OCI-M1 (cell line): Measurements from ENCODE around the gene SLC7A10.

ENCODE experiments used
- DNase-seq: peaks from one replicate; lab custom pipeline; 2025; lab: John Stamatoyannopoulos, UW

Gene SLC7A10

GRCh38 chr19:33254245-33254824 lies 28.7 kb upstream of the SLC7A10 start:
- DNase-seq: no peak

- DNase-seq: no peak
These were observed 27.3 kb upstream of the SLC7A10 start for GRCh38 chr19:33252971-33253370.

- DNase-seq: no peak
These were observed 26.8 kb upstream of the SLC7A10 start for GRCh38 chr19:33252418-33252962.

GRCh38 chr19:33251526-33252090 lies 26.0 kb upstream of the SLC7A10 start:
- DNase-seq: no peak

GRCh38 chr19:33251076-33251475 lies 25.4 kb upstream of the SLC7A10 start:
- no peak for DNase-seq

- DNase-seq: no peak
These were observed 24.9 kb upstream of the SLC7A10 start for GRCh38 chr19:33250500-33250899.

GRCh38 chr19:33249740-33250366 lies 24.2 kb upstream of the SLC7A10 start:
- DNase-seq: no peak

- peak; percentile 42 for DNase-seq
These were observed 23.4 kb upstream of the SLC7A10 start for GRCh38 chr19:33248954-33249613.

- no peak for DNase-seq
These were observed 22.9 kb upstream of the SLC7A10 start for GRCh38 chr19:33248553-33248953.

- DNase-seq: no peak
These were observed 22.5 kb upstream of the SLC7A10 start for GRCh38 chr19:33248104-33248503.

- DNase-seq: no peak
These were observed 21.8 kb upstream of the SLC7A10 start for GRCh38 chr19:33247441-33247819.

- DNase-seq: no peak
These were observed 21.2 kb upstream of the SLC7A10 start for GRCh38 chr19:33246709-33247440.

- DNase-seq: peak; percentile 52
These were observed 20.5 kb upstream of the SLC7A10 start for GRCh38 chr19:33245948-33246708.

GRCh38 chr19:33242911-33243310 lies 17.3 kb upstream of the SLC7A10 start:
- no peak for DNase-seq

- no peak for DNase-seq
These were observed 16.5 kb upstream of the SLC7A10 start for GRCh38 chr19:33242131-33242530.

GRCh38 chr19:33241530-33242101 lies 16.0 kb upstream of the SLC7A10 start:
- peak; percentile 47 for DNase-seq

- no peak for DNase-seq
These were observed 15.5 kb upstream of the SLC7A10 start for GRCh38 chr19:33241091-33241529.

GRCh38 chr19:33240181-33240771 lies 14.6 kb upstream of the SLC7A10 start:
- DNase-seq: no peak

GRCh38 chr19:33239223-33239975 lies 13.7 kb upstream of the SLC7A10 start:
- DNase-seq: no peak
